Naive B cell (primary cell): ENCODE data around the gene AKAP13. TPM values are rescaled to one million over a fixed set of nuclear protein-coding genes. Genes with fewer than 3 reads are reported as not detected.

Experiments used
- ATAC-seq, 2 donors: fragments of 150-1000 bp; cut with Tn5 transposase; 2 replicates each; pipeline ENCODE4 v1.10.0; 2021; ENCODE audit warnings: low read depth in 2 of 2, mild to moderate bottlenecking in 2 of 2, moderate library complexity in 2 of 2
- DNase-seq: peaks from one replicate; pipeline ENCODE4 v3.0.0; 2022
- H3K27ac Mint-ChIP-seq, 6 donors: one replicate each; pipeline ENCODE4 v1.8.0; 2020 to 2022; ENCODE audit warnings: mild to moderate bottlenecking in 6 of 6, mixed read lengths in 6 of 6, moderate library complexity in 5 of 6, inconsistent platforms in 2 of 6
- H3K27me3 Mint-ChIP-seq, 3 donors: one replicate each; pipeline ENCODE4 v1.8.0; 2021 to 2022; ENCODE audit warnings: mixed read lengths in 3 of 3, mild to moderate bottlenecking in 1 of 3
- H3K36me3 Mint-ChIP-seq, 2 donors: one replicate each; pipeline ENCODE4 v1.8.0; 2020 to 2022; ENCODE audit warnings: mixed read lengths in 2 of 2, inconsistent platforms in 1 of 2, mild to moderate bottlenecking in 1 of 2
- H3K4me1 Mint-ChIP-seq, 3 donors: one replicate each; pipeline ENCODE4 v1.8.0; 2020 to 2022; ENCODE audit warnings: mixed read lengths in 3 of 3, inconsistent platforms in 1 of 3, mild to moderate bottlenecking in 1 of 3, moderate library complexity in 1 of 3
- H3K4me3 Mint-ChIP-seq, 8 donors: one replicate each; pipeline ENCODE4 v1.8.0; 2020 to 2022; ENCODE audit warnings: mild to moderate bottlenecking in 8 of 8, mixed read lengths in 8 of 8, moderate library complexity in 8 of 8, inconsistent platforms in 2 of 8
- H3K9me3 Mint-ChIP-seq, 7 donors: one replicate each; pipeline ENCODE4 v1.8.0; 2020 to 2022; ENCODE audit warnings: mixed read lengths in 7 of 7, mild to moderate bottlenecking in 5 of 7, inconsistent platforms in 2 of 7, moderate library complexity in 1 of 7
- polyA plus RNA-seq, 6 donors: library from polyadenylated mRNA; unstranded; fragments of 300-500 nt; fragmentation: Illumina TruSeq; gene quantifications; one replicate each; pipeline ENCODE4 v1.2.3, GENCODE V29; 2021; ENCODE audit warnings: low read depth in 6 of 6

Gene AKAP13
- polyA plus RNA-seq, 6 donors from 2014 or later: 63.4 to 185 (median 122) TPM

GRCh38 chr15:85401108-85401774, 20.8 kb downstream of the AKAP13 start:
- DNase-seq: peak; percentile 25
- no peaks in the 10 kb centered on the region for H3K27me3 Mint-ChIP-seq
- H3K36me3 Mint-ChIP-seq: no peaks in the 10 kb centered on the region
- peak overlapping the region; percentile 70 to 87 (median 78) for H3K4me3 Mint-ChIP-seq
- H3K27ac Mint-ChIP-seq: peak overlapping the region; percentile 71 to 96 (median 88)
- H3K4me1 Mint-ChIP-seq: peaks cover 50 to 92% (median 78%) of the 10 kb centered on the region in 3 donors
- peak; percentile 43 to 51 for ATAC-seq
- H3K9me3 Mint-ChIP-seq: no peaks in the 10 kb centered on the region

GRCh38 chr15:85402195-85402881, 21.9 kb downstream of the AKAP13 start:
- peak overlapping the region; percentile 1 to 96 (median 88) for H3K27ac Mint-ChIP-seq
- no peaks in the 10 kb centered on the region for H3K9me3 Mint-ChIP-seq
- H3K27me3 Mint-ChIP-seq: no peaks in the 10 kb centered on the region
- no peak for ATAC-seq
- DNase-seq: no peak
- H3K36me3 Mint-ChIP-seq: no peaks in the 10 kb centered on the region
- H3K4me3 Mint-ChIP-seq: peak overlapping the region; percentile 35 to 87 (median 73)
- peaks cover 53 to 94% (median 84%) of the 10 kb centered on the region in 3 donors for H3K4me1 Mint-ChIP-seq

GRCh38 chr15:85403745-85404144, 23.3 kb downstream of the AKAP13 start:
- peaks cover 57 to 94% (median 88%) of the 10 kb centered on the region in 3 donors for H3K4me1 Mint-ChIP-seq
- peak overlapping the region; percentile 61 to 94 (median 86) for H3K4me3 Mint-ChIP-seq
- no peaks in the 10 kb centered on the region for H3K36me3 Mint-ChIP-seq
- ATAC-seq: no peak
- no peak for DNase-seq
- H3K27ac Mint-ChIP-seq: peak overlapping the region; percentile 78 to 97 (median 95)
- H3K9me3 Mint-ChIP-seq: no peaks in the 10 kb centered on the region
- H3K27me3 Mint-ChIP-seq: no peaks in the 10 kb centered on the region

DNA sequence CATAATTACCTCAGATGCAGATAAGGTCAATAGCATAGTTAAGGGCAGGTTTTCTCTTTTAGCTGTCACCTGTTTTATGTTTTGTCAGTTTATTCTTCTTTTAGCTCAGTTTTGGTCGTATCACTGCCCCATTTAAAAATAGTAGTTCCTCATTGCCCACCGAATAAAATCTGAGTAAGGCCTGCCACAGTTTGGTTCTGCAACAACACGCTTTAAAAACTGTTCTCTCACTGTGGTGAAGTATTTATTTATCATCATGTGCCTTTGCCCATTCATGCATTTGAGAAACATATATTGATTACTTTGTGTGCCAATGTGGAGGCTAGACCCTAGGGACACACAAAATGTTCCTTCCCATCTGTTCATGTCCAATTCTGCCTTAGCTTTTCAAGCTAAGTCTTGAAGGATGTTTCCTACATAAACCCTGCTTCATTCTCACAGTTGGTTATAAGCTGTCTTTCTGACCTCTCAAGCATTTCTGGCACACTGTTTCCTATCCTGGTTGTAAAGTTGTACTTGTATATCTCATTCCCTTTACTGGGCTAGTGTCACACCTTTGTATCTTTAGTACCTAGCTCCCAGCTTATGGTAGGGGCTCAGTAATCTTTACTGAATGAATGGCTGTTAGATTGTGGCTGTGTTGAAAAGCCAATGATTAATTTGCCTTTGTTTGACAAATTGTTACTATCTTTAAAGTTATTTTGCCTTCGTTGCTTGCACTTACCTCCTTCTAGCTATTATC, 23.9 kb downstream of the AKAP13 start:
- DNase-seq (peak; percentile 70), ATAC-seq (peak; percentile 44 to 48)

GRCh38 chr15:85404918-85405866, 24.8 kb downstream of the AKAP13 start:
- peak overlapping the region; percentile 61 to 94 (median 86) for H3K4me3 Mint-ChIP-seq

More for the DNA sequence above, 23.9 kb downstream of the AKAP13 start:
- H3K4me3 Mint-ChIP-seq: peak overlapping the region; percentile 61 to 94 (median 86)
- H3K27ac Mint-ChIP-seq: peak overlapping the region; percentile 78 to 97 (median 96)
- H3K9me3 Mint-ChIP-seq: no peaks in the 10 kb centered on the region
- H3K27me3 Mint-ChIP-seq: no peaks in the 10 kb centered on the region
- H3K4me1 Mint-ChIP-seq: peaks cover 60 to 92% (median 86%) of the 10 kb centered on the region in 3 donors
- no peaks in the 10 kb centered on the region for H3K36me3 Mint-ChIP-seq

GRCh38 chr15:85406916-85407315, 26.5 kb downstream of the AKAP13 start:
- Mint-ChIP-seq H3K36me3 (peaks cover 0 to 11% of the 10 kb centered on the region in 2 donors), H3K27me3 (no peaks in the 10 kb centered on the region), H3K4me3 (peak overlapping the region in 7 of 8 donors; percentile 47 to 85 (median 74)), H3K27ac (peak overlapping the region; percentile 44 to 97 (median 96)), H3K9me3 (no peaks in the 10 kb centered on the region), H3K4me1 (peaks cover 59 to 94% (median 84%) of the 10 kb centered on the region in 3 donors)
- ATAC-seq (no peak), DNase-seq (no peak)

More at GRCh38 chr15:85404918-85405866, 24.8 kb downstream of the AKAP13 start:
- no peak for ATAC-seq
- Mint-ChIP-seq H3K27ac (peak overlapping the region; percentile 48 to 97 (median 96)), H3K9me3 (no peaks in the 10 kb centered on the region), H3K36me3 (peaks cover 0 to 1% of the 10 kb centered on the region in 2 donors), H3K27me3 (no peaks in the 10 kb centered on the region), H3K4me1 (peaks cover 59 to 92% (median 85%) of the 10 kb centered on the region in 3 donors)
- no peak for DNase-seq

DNA sequence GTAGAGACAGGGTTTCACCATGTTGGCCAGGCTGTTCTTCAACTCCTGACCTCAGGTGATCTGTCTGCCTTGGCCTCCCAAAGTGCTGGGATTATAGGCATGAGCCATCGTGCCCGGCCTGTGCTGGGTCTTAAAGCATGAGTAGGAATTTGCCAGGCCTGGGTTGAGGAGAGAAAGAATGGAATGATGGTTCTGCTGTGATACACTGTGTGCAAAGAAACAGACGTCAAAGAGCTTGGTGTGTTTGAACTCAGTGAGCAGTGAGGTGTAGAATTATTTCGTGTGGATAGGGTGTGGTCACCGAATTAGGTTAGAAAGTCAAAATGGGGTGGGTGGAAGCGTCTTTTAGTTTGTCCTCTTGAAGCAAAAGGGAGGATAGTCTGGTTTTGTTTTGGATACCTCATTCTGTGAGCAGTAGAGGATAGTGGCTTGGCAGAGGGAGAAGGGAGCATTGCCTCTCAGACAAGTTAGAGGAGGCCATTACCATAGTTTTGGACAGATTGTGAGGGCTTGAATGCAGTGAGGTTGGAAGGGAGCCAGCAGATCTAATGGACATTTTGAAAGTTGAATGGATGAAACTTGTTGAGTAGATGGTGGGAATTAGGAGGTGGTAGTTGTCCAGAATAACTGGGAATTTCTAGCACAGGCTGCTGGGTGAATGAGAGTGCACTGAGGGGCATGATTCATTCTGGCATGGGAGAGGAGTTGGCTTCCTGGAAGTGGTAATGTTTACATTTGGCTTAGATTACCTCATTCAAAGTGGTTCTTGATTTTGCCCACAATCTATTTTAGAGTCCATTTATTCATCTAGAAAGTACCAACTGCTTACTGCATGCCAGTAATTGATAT, 27.2 kb downstream of the AKAP13 start:
- H3K4me1 Mint-ChIP-seq: peaks cover 52 to 90% (median 77%) of the 10 kb centered on the region in 3 donors
- peak overlapping the region; percentile 95 to 100 (median 97) for H3K27ac Mint-ChIP-seq
- peaks cover 0 to 11% of the 10 kb centered on the region in 2 donors for H3K36me3 Mint-ChIP-seq
- peak overlapping the region; percentile 69 to 91 (median 82) for H3K4me3 Mint-ChIP-seq
- no peaks in the 10 kb centered on the region for H3K27me3 Mint-ChIP-seq
- ATAC-seq (peak; percentile 52 to 56), DNase-seq (peak; percentile 65)
- no peaks in the 10 kb centered on the region for H3K9me3 Mint-ChIP-seq

GRCh38 chr15:85408270-85408746, 27.9 kb downstream of the AKAP13 start:
- H3K27me3 Mint-ChIP-seq: no peaks in the 10 kb centered on the region
- peak; percentile 71 to 72 for ATAC-seq
- peaks cover 59 to 91% (median 81%) of the 10 kb centered on the region in 3 donors for H3K4me1 Mint-ChIP-seq
- peaks cover 0 to 11% of the 10 kb centered on the region in 2 donors for H3K36me3 Mint-ChIP-seq
- H3K27ac Mint-ChIP-seq: peak overlapping the region; percentile 50 to 100 (median 96)
- H3K4me3 Mint-ChIP-seq: peak overlapping the region; percentile 58 to 88 (median 74)
- peak; percentile 81 for DNase-seq
- H3K9me3 Mint-ChIP-seq: no peaks in the 10 kb centered on the region

DNA sequence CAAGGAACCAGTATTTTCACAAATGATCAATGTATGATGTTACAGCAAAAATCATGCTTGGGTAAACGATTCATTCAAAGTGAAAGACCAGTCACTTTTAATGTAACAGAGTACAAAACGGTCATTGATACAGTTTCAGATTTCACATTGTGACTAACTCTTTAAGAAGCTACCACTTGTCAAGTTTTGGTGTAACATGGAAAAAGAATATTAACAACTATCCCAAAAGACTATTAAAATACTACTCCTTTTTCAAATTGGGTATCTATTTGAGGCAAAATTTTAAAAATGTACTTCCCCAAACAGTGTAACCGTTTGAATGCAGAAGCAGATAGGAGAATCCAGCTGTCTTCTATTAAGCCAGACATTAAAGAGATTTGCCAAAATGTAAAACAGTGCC, 31.7 kb downstream of the AKAP13 start:
- ATAC-seq (no peak), DNase-seq (no peak)
- peak overlapping the region in 1 of 8 donors; percentile 5 for H3K4me3 Mint-ChIP-seq
- no peaks in the 10 kb centered on the region for H3K9me3 Mint-ChIP-seq
- H3K27ac Mint-ChIP-seq: peak overlapping the region in 3 of 6 donors; percentile 4 to 90 (median 14)
- H3K36me3 Mint-ChIP-seq: peaks cover 0 to 11% of the 10 kb centered on the region in 2 donors
- H3K4me1 Mint-ChIP-seq: peaks cover 55 to 82% (median 70%) of the 10 kb centered on the region in 3 donors
- H3K27me3 Mint-ChIP-seq: no peaks in the 10 kb centered on the region

DNA sequence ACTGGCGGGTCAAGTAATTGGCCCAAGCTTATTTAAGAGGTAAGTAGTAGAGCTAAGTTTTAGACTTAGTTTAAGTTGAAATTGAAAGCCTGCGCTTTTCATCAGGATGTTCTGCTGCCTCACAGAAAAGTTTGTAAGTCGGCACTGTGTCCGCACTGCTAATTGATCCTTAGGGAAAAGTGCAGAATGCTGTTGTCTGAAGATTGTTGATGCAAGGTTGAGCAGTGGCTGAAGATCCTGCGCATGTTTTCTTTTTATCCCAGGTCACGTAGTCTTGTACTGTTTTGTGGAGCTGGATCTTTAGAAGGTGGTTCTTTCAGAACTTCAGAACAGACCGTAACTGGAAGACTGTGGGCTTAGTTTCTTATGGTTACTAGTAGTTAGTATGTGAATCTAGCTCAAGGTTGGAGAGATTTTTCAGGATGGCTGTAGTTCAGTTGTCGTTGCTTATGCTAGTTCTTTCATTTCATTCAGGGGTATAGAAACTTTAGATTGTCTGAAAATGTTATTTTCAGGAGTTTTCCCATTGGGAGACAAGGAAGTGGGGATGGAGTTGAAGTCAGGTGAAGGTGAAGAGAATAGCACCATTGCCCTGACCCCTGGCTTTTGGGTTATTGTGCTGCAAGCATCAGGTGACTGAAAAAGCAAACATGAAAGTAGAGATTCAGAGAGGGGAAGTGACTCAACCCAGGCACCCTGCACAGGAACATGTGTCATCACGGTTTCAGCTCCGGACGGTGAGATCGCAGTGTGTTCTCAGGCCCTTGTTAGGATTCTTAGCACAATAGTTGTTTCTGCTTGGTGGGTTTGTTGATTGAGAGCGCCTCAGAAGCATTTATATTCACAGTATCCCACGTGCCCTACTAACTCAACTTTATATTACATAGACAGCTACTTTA, 32.8 kb downstream of the AKAP13 start:
- H3K9me3 Mint-ChIP-seq: no peaks in the 10 kb centered on the region
- H3K27me3 Mint-ChIP-seq: no peaks in the 10 kb centered on the region
- H3K27ac Mint-ChIP-seq: peak overlapping the region; percentile 62 to 96 (median 92)
- peak; percentile 95 for ATAC-seq
- peaks cover 0 to 11% of the 10 kb centered on the region in 2 donors for H3K36me3 Mint-ChIP-seq
- peaks cover 54 to 79% (median 64%) of the 10 kb centered on the region in 3 donors for H3K4me1 Mint-ChIP-seq
- H3K4me3 Mint-ChIP-seq: peak overlapping the region; percentile 39 to 77 (median 75)
- DNase-seq: peak; percentile 75

GRCh38 chr15:85414037-85414436, 33.6 kb downstream of the AKAP13 start:
- H3K27me3 Mint-ChIP-seq: no peaks in the 10 kb centered on the region
- H3K4me3 Mint-ChIP-seq: peak overlapping the region in 5 of 8 donors; percentile 11 to 57 (median 52)
- peaks cover 48 to 79% (median 57%) of the 10 kb centered on the region in 3 donors for H3K4me1 Mint-ChIP-seq
- H3K27ac Mint-ChIP-seq: peak overlapping the region in 5 of 6 donors; percentile 76 to 97 (median 84)
- peaks cover 0 to 11% of the 10 kb centered on the region in 2 donors for H3K36me3 Mint-ChIP-seq
- ATAC-seq: no peak
- H3K9me3 Mint-ChIP-seq: no peaks in the 10 kb centered on the region
- DNase-seq: no peak
